ENCODE data around the gene PTPRN2. TPM values are rescaled to one million over a fixed set of nuclear protein-coding genes. Genes with fewer than 3 reads are reported as not detected.

PTPRN2 gene
- total RNA-seq, 1 donor from 2014 or later: 11.4 TPM

- TF ChIP-seq CTCF (IDR thresholded peaks at IDR 0.05; ENCODE audit: unreplicated experiment): no peak
- Mint-ChIP-seq H3K36me3 (ENCODE audit: insufficient read depth) (no peaks in the 10 kb centered on the region), H3K27me3 (peaks cover 4% of the 10 kb centered on the region), H3K4me1 (ENCODE audit: low read depth) (peaks cover 14% of the 10 kb centered on the region), H3K27ac (no peak overlapping the region), H3K4me3 (ENCODE audit: low read depth) (no peak overlapping the region), H3K9me3 (ENCODE audit: low read depth) (no peaks in the 10 kb centered on the region)
- DNase-seq (ENCODE audit: low spot score, unreplicated experiment): no peak
Observed at GRCh38 chr7:158019726-158020705, 567.6 kb downstream of the PTPRN2 start.

- DNase-seq (ENCODE audit: low spot score, unreplicated experiment): no peak
- Mint-ChIP-seq H3K9me3 (ENCODE audit: low read depth) (no peaks in the 10 kb centered on the region), H3K36me3 (ENCODE audit: insufficient read depth) (no peaks in the 10 kb centered on the region), H3K4me3 (ENCODE audit: low read depth) (no peak overlapping the region), H3K27ac (no peak overlapping the region), H3K4me1 (ENCODE audit: low read depth) (peaks cover 9% of the 10 kb centered on the region), H3K27me3 (peaks cover 4% of the 10 kb centered on the region)
- no peak for TF ChIP-seq CTCF (IDR thresholded peaks at IDR 0.05; ENCODE audit: unreplicated experiment)
Observed at GRCh38 chr7:158018971-158019645, 568.5 kb downstream of the PTPRN2 start.

GRCh38 chr7:158018098-158018762, 569.4 kb downstream of the PTPRN2 start:
- Mint-ChIP-seq H3K9me3 (ENCODE audit: low read depth) (no peaks in the 10 kb centered on the region), H3K27me3 (peaks cover 4% of the 10 kb centered on the region), H3K4me3 (ENCODE audit: low read depth) (no peak overlapping the region), H3K27ac (no peak overlapping the region), H3K4me1 (ENCODE audit: low read depth) (peaks cover 9% of the 10 kb centered on the region), H3K36me3 (ENCODE audit: insufficient read depth) (no peaks in the 10 kb centered on the region)
- TF ChIP-seq CTCF (IDR thresholded peaks at IDR 0.05; ENCODE audit: unreplicated experiment): no peak
- no peak for DNase-seq (ENCODE audit: low spot score, unreplicated experiment)

- Mint-ChIP-seq H3K27me3 (peaks cover 4% of the 10 kb centered on the region), H3K4me3 (ENCODE audit: low read depth) (no peak overlapping the region), H3K27ac (no peak overlapping the region), H3K4me1 (ENCODE audit: low read depth) (peaks cover 9% of the 10 kb centered on the region), H3K9me3 (ENCODE audit: low read depth) (no peaks in the 10 kb centered on the region), H3K36me3 (ENCODE audit: insufficient read depth) (no peaks in the 10 kb centered on the region)
- no peak for DNase-seq (ENCODE audit: low spot score, unreplicated experiment)
- TF ChIP-seq CTCF (IDR thresholded peaks at IDR 0.05; ENCODE audit: unreplicated experiment): no peak
Observed at GRCh38 chr7:158017111-158018097, 570.2 kb downstream of the PTPRN2 start.
